Measurements from ENCODE around the gene KREMEN1.
"Not testable (repeated sequence)": the region's sequence is repeated elsewhere in the genome, so short reads cannot be mapped to it uniquely, and the experiment has no call there.

Gene KREMEN1

GRCh38 chr22:29108137-29108536 lies 35.3 kb downstream of the KREMEN1 start:
- DNase-seq = no peak

- DNase-seq = no peak
These were observed 37.0 kb downstream of the KREMEN1 start for GRCh38 chr22:29109822-29110221.

- no peak for DNase-seq
These were observed 38.1 kb downstream of the KREMEN1 start for GRCh38 chr22:29110946-29111345.

GRCh38 chr22:29112121-29112520 lies 39.3 kb downstream of the KREMEN1 start:
- no peak for DNase-seq

GRCh38 chr22:29112681-29113080 lies 39.8 kb downstream of the KREMEN1 start:
- no peak for DNase-seq

- no peak for DNase-seq
These were observed 40.5 kb downstream of the KREMEN1 start for GRCh38 chr22:29113319-29113718.

- DNase-seq = no peak
These were observed 41.6 kb downstream of the KREMEN1 start for GRCh38 chr22:29114392-29114791.

- DNase-seq = no peak
These were observed 43.0 kb downstream of the KREMEN1 start for GRCh38 chr22:29115682-29116288.

GRCh38 chr22:29116397-29117123 lies 43.7 kb downstream of the KREMEN1 start:
- no peak for DNase-seq

- DNase-seq = no peak
These were observed 45.1 kb downstream of the KREMEN1 start for GRCh38 chr22:29117799-29118477.

GRCh38 chr22:29120098-29120912 lies 47.5 kb downstream of the KREMEN1 start:
- DNase-seq = not testable (repeated sequence)

GRCh38 chr22:29121124-29121523 lies 48.3 kb downstream of the KREMEN1 start:
- DNase-seq = no peak

GRCh38 chr22:29122041-29122440 lies 49.2 kb downstream of the KREMEN1 start:
- no peak for DNase-seq

GRCh38 chr22:29124777-29125442 lies 52.1 kb downstream of the KREMEN1 start:
- DNase-seq = no peak

GRCh38 chr22:29125443-29125778 lies 52.6 kb downstream of the KREMEN1 start:
- no peak for DNase-seq

- DNase-seq = no peak
These were observed 53.0 kb downstream of the KREMEN1 start for GRCh38 chr22:29125844-29126243.

- DNase-seq = no peak
These were observed 54.0 kb downstream of the KREMEN1 start for GRCh38 chr22:29126670-29127395.

GRCh38 chr22:29128891-29129807 lies 56.3 kb downstream of the KREMEN1 start:
- DNase-seq = no peak

- no peak for DNase-seq
These were observed 56.9 kb downstream of the KREMEN1 start for GRCh38 chr22:29129808-29130140.

GRCh38 chr22:29130476-29130875 lies 57.6 kb downstream of the KREMEN1 start:
- DNase-seq = no peak

GRCh38 chr22:29133603-29134133 lies 60.8 kb downstream of the KREMEN1 start:
- no peak for DNase-seq

All from T-helper 9 cell (primary cell).